Vagina (tissue), 2 donors: ENCODE measurements around the gene TAMALIN.
A peak's percentile ranks its signal among the peaks of the same experiment; 100 is the strongest.

Source experiments
- POLR2A ChIP-seq, 2 donors: fragments of 450-650 bp; IDR thresholded peaks; one replicate each; pipeline ENCODE4 v1.6.1; 2017; ENCODE audit warnings: antibody characterized with exemption in 2 of 2, mild to moderate bottlenecking in 2 of 2, moderate library complexity in 2 of 2
- POLR2AphosphoS5 ChIP-seq, 2 donors: sonication (generic); formaldehyde crosslinking; IDR thresholded peaks; one replicate each; pipeline ENCODE4 v1.9.0; 2017; ENCODE audit warnings: antibody characterized with exemption in 2 of 2, mild to moderate bottlenecking in 2 of 2, low read depth in 1 of 2; ENCODE audit not compliant: insufficient read depth in 1 of 2
- TF ChIP-seq, protein P1 (sequence below), 3 experiments: fragments of 450-650 bp in 2 of 3; fragments of 200-600 bp in 1 of 3; sonication (generic) in 1 of 3; IDR thresholded peaks; one replicate each; pipeline ENCODE4 v1.5.1; 2017 to 2019; ENCODE audit warnings: antibody characterized with exemption in 3 of 3, mild to moderate bottlenecking in 2 of 3, moderate library complexity in 2 of 3

DNA sequence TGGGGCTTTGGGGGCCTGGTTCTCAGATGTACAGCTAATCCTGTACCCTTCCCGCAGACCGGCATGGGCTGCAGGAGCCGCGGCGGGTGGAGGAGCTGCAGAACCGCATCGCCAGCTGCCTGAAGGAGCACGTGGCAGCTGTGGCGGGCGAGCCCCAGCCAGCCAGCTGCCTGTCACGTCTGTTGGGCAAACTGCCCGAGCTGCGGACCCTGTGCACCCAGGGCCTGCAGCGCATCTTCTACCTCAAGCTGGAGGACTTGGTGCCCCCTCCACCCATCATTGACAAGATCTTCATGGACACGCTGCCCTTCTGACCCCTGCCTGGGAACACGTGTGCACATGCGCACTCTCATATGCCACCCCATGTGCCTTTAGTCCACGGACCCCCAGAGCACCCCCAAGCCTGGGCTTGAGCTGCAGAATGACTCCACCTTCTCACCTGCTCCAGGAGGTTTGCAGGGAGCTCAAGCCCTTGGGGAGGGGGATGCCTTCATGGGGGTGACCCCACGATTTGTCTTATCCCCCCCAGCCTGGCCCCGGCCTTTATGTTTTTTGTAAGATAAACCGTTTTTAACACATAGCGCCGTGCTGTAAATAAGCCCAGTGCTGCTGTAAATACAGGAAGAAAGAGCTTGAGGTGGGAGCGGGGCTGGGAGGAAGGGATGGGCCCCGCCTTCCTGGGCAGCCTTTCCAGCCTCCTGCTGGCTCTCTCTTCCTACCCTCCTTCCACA is 52.0 kb downstream of the TAMALIN start:
- TF ChIP-seq POLR2A (IDR thresholded peaks at IDR 0.05) = no peak
- TF ChIP-seq, protein P1, sequence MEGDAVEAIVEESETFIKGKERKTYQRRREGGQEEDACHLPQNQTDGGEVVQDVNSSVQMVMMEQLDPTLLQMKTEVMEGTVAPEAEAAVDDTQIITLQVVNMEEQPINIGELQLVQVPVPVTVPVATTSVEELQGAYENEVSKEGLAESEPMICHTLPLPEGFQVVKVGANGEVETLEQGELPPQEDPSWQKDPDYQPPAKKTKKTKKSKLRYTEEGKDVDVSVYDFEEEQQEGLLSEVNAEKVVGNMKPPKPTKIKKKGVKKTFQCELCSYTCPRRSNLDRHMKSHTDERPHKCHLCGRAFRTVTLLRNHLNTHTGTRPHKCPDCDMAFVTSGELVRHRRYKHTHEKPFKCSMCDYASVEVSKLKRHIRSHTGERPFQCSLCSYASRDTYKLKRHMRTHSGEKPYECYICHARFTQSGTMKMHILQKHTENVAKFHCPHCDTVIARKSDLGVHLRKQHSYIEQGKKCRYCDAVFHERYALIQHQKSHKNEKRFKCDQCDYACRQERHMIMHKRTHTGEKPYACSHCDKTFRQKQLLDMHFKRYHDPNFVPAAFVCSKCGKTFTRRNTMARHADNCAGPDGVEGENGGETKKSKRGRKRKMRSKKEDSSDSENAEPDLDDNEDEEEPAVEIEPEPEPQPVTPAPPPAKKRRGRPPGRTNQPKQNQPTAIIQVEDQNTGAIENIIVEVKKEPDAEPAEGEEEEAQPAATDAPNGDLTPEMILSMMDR (IDR thresholded peaks at IDR 0.05) = no peak
- TF ChIP-seq POLR2AphosphoS5 (IDR thresholded peaks at IDR 0.05; ENCODE audit: insufficient read depth in 1 of 2, low read depth in 1 of 2) = peak in 1 of 2 donors; percentile 84
